GM18867 (cell line): Measurements from ENCODE around the gene RFXANK.
"Not testable (repeated sequence)": the region's sequence is repeated elsewhere in the genome, so short reads cannot be mapped to it uniquely, and the experiment has no call there.

Source experiments
- ATAC-seq: cut with Tn5 transposase; IDR thresholded peaks from one replicate; pipeline ENCODE4 v1.9.1; 2021; ENCODE audit warnings: mild to moderate bottlenecking, moderate library complexity; ENCODE audit not compliant: unreplicated experiment

RFXANK gene

GRCh38 chr19:19204181-19204580 lies 12.1 kb downstream of the RFXANK start:
- no peak for ATAC-seq

GRCh38 chr19:19205416-19206410 lies 13.7 kb downstream of the RFXANK start:
- ATAC-seq, result no peak

GRCh38 chr19:19206938-19207337 lies 14.9 kb downstream of the RFXANK start:
- ATAC-seq, result no peak

GRCh38 chr19:19207637-19208572 lies 15.8 kb downstream of the RFXANK start:
- ATAC-seq, result no peak

DNA sequence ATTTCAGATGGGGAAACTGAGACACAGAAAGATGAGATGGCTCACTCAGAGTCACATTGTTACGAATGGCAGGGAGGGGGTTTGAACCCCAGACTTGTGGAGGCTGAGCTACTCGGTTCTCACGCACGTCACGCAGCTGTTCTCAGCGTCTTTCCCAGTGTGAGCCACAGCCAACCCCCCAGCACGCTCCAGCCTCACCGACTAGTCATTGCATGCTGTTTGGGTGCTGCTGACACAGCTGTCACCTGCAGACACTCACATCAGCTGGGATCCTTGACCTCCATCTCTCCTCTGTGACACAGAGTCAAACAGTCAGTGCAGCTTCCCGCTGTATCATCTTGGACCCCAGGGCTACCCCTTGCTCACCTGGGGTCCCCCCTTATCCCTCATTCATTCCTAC lies 17.3 kb downstream of the RFXANK start:
- no peak for ATAC-seq

DNA sequence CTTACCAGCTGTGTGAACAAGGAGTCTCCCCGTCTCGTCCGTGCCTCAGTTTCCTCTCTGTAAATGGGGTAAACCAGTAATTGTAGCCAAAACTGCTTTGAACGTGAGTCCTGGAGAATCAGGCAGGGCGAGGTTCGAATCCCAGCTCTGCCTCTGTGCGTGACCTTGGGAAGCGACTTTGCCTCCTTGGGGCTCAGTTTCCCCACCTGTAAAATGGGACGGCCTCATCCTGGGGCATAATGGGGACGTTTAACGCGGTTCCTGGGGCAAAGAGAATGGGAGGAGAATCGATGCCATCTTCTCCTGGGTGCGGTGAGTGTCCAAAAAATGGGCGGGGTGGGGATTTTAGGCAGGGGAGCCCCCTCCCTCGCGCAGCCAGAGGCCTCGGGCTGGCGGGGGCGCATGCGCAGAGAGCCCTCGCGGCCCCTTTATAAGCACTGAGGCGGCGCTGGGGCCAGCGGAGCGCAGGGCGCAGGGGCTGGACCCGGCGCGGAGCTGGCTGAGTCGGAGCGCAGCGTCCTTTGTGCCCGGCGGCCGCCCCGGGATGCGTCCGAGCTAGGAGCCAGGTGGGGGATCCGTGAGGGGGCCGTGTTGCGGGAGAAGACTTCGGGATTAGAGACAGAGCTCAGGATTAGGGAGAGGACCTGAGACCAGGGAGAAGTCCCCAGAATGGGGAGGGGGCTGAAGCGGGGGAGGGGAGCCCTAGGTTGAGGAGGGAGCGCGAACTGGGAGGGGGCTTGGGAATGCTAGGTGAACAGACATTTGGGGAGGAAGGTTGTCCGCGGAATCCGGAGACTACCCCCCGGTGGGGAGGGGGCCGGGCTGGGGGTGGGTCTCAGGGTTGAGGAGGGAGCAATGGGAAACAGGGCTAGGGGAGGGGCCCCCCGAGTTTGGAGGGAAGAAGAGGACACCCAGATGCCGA lies 19.7 kb downstream of the RFXANK start, which contains the start of gene NCAN:
TSS of gene NCAN (plus strand) at position 460 of the 922 bp plus-strand sequence. CDS start 4,996 bp downstream, outside the sequence.
- no peak for ATAC-seq

GRCh38 chr19:19212916-19213315 lies 20.9 kb downstream of the RFXANK start:
- ATAC-seq, result no peak

DNA sequence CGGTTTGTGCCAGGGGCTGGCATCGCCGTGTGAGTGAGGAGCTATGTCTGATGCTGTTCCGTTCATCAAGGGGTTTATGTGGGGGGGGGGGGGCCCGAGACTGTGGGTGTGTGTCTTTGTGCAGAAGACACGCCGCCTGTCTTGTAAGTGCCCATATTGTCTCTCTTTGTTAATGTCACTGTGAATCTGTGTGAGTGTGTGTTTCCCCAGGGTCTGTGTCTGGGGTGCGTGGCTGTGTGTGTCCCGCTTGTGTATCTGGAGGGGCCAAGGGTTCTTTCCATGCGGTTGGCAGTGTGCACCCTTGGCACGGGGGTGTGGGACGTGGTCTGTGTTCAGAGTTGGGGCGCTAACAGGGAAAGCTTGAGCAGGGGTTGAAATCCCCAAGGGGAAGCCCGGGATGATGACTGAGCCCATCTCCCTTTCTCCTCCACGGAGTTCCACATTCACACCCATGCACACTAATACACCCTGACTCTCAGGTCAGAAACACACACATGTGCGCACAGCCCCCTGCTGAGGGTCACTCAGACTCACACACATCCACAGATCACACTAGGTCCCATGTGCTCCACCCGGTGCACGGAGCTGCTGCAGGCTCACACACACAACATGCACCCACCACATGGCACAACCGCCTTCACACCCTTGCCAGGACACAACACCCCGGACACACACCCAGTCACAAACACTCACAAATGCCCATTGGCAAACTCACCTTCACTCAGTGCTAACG lies 21.5 kb downstream of the RFXANK start:
- ATAC-seq, result no peak

GRCh38 chr19:19214159-19214490 lies 22.1 kb downstream of the RFXANK start:
- no peak for ATAC-seq

GRCh38 chr19:19214892-19215291 lies 22.8 kb downstream of the RFXANK start:
- no peak for ATAC-seq

DNA sequence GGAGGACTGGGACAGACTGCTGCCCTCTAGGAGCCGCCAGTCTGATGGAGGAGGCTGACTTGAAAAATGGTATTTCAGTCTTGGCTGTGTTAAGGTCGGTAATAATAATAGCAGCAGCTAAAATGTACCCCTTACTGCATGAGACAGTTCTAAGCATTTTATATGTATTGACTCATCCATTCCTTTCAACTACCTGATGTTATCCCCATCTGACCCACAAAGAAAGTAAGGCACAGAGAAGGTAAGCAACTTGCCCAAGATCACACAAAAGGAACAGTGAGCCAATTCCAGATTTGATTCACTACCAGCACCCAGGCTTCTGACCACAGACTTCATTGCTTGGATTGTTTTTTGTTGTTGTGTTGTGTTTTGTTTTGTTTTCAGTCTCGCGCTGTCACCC lies 23.7 kb downstream of the RFXANK start:
- no peak for ATAC-seq

- ATAC-seq, result no peak
These were observed 25.0 kb downstream of the RFXANK start for GRCh38 chr19:19217099-19217498.

DNA sequence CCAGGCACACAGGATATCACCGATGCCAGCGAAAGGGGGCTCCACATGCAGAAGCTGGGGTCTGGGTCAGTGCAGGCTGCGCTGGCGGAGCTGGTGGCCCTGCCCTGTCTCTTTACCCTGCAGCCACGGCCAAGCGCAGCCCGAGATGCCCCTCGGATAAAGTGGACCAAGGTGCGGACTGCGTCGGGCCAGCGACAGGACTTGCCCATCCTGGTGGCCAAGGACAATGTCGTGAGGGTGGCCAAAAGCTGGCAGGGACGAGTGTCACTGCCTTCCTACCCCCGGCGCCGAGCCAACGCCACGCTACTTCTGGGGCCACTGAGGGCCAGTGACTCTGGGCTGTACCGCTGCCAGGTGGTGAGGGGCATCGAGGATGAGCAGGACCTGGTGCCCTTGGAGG lies 26.9 kb downstream of the RFXANK start:
- no peak for ATAC-seq

DNA sequence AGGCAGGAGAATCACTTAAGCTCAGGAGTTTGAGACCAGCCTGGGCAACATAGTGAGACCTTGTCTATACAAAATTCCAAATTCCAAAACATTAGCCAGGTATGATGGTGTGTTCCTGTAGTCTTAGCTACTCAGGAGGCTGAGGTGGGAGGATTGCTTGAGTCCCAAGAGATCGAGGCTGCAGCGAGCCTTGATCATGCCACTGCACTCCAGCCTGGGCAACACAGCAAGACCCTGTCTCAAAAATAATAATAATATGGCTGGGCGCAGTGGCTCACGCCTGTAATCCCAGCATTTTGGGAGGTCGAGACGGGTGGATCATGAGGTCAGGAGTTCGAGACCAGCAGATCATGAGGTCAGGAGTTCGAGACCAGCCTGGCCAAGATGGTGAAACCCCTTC lies 28.9 kb downstream of the RFXANK start:
- ATAC-seq, result not testable (repeated sequence)

DNA sequence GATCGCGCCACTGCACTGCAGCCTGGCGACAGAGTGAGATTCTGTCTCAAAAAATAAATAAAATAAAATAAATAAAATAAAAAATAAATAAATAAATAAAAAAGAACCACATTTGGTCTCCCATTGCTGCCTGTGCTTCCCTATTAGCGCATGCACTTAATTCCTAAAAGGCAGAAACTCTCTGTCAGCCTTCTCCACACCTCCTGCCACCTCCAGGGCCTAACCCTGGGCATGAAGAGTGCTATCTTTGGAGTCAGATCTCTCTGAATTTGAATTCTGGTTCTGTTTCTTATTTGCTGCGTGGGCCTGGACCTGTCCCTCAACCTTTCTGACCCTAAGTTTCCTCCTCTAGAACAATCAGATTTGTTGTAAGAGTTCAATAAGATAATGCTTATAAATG lies 31.0 kb downstream of the RFXANK start:
- ATAC-seq, result no peak

DNA sequence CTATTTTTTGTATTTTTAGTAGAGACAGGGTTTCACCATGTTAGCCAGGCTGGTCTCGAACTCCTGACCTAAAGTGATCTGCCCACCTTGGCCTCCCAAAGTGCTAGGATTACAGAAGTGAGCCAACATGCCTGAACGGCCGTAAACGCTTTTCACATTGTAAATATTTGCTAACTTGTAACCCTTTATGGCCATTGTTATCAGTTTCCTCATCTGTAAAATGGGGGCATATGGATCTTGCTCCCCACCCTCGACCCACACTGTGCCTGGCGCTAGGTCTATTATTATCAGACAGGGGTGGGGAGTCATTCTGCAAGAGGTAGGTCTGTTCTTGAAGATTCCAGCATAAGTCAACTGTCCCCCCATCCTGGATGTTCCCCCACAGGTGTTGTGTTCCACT lies 31.6 kb downstream of the RFXANK start:
- no peak for ATAC-seq

DNA sequence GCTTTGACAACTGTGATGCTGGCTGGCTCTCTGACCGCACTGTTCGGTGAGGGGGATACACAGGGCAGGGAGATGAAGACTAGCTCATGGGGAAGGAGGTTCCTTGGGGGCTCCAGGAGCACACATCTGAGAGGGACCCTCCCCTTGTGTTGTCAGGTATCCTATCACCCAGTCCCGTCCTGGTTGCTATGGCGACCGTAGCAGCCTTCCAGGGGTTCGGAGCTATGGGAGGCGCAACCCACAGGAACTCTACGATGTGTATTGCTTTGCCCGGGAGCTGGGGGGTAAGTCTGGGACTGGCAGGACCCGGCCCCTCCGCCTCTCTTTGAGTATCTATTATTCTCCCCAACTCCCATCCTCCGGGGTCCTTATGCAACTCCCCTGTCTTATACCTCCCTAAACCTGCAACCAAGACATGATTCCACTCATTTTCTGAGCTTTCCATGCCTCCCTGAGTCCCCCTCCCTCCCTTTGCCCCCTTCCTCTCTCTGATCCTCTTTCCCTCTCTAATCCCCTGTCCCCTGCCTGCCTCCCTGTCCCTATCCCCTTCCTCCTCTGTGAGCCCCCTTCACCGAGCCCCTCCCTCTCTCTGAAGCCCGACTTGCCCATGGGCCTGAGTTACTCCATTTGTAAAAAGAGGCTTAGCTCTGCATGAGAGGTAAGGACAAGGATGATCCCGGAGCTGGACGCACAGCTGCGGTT lies 32.2 kb downstream of the RFXANK start:
- no peak for ATAC-seq

DNA sequence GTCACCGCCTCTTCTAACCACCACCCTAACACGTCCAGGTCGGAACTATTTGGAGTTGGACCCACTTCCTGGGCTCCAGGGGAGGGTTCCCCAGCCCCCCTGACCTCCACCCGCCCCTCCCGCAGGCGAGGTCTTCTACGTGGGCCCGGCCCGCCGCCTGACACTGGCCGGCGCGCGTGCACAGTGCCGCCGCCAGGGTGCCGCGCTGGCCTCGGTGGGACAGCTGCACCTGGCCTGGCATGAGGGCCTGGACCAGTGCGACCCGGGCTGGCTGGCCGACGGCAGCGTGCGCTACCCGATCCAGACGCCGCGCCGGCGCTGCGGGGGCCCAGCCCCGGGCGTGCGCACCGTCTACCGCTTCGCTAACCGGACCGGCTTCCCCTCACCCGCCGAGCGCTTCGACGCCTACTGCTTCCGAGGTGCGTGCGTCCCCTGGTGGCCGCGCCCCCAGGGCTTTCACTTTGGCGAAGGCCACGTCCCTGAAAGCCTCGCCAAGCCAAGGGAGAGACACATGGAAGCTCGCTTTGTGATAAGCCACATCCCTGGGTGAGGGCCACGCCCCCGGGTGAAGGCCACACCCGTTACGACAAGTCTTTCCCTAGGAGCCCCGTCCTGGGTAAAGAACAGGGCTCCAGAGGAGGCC lies 32.9 kb downstream of the RFXANK start:
- ATAC-seq, result no peak

- ATAC-seq, result no peak
These were observed 34.1 kb downstream of the RFXANK start for GRCh38 chr19:19226204-19226603.
